HCT116 (cell line): ENCODE results near the gene SHISA8. TPM values are rescaled to one million over a fixed set of nuclear protein-coding genes. Genes with fewer than 3 reads are reported as not detected.

ENCODE experiments used
- ATAC-seq: fragments of 200-7000 bp; cut with Tn5 transposase; 2 replicates; pipeline ENCODE4 v1.9.1; 2020; ENCODE audit warnings: mild to moderate bottlenecking, moderate library complexity
- BruUV-seq: library from RNA; stranded (reverse); fragments of 400-500 nt; replicated peaks from 2 replicates; lab custom pipeline; 2021; lab: Mats Ljungman, UMichigan
- CTCF ChIA-PET: fragments of 300-600 bp; sonication (Branson Sonifier 250); formaldehyde crosslinking; loops from one replicate; lab custom pipeline; 2021; ENCODE audit warnings: antibody characterized with exemption; lab: Charles Lee
- POLR2A ChIA-PET: fragments of 300-600, 350-600 bp; sonication (Branson Sonifier 250); formaldehyde crosslinking; loops from one replicate; lab custom pipeline; 2021; ENCODE audit warnings: antibody characterized with exemption; lab: Charles Lee
- RAD21 ChIA-PET, 2 experiments: fragments of 300-600 bp; sonication (Branson Sonifier 250); formaldehyde crosslinking; loops; one replicate each; lab custom pipeline; 2023; ENCODE audit warnings: low total read pairs in 2 of 2; ENCODE audit not compliant: uncharacterized antibody in 2 of 2, unreplicated experiment in 2 of 2, low non-redundant PET in 1 of 2; lab: Charles Lee
- DNase-seq: peaks from one replicate; pipeline ENCODE4 v3.0.0-alpha.2; 2010; ENCODE audit warnings: low read depth, low spot score
- H2AFZ ChIP-seq: fragments of 200-600 bp; shearing (Covaris generic), sonication (generic); 2 replicates; pipeline ENCODE4 v1.6.1; 2017; ENCODE audit warnings: low read depth, mixed run types, mixed read lengths, antibody characterized with exemption, low read length; ENCODE audit not compliant: poor library complexity, severe bottlenecking
- H3K27ac ChIP-seq: 2 replicates; pipeline ENCODE4 v1.5.1; 2012; ENCODE audit warnings: low read depth, low read length
- H3K27me3 ChIP-seq: fragments of 200-600 bp; sonication (generic); 2 replicates; pipeline ENCODE4 v1.6.1; 2016; ENCODE audit warnings: mixed run types, low read length, mixed read lengths; ENCODE audit not compliant: insufficient read depth
- H3K36me3 ChIP-seq, 2 experiments: fragments of 200-500 bp in 1 of 2; fragments of 200-600 bp in 1 of 2; sonication (Bioruptor generic) in 1 of 2; sonication (generic) in 1 of 2; 2 replicates each; pipeline versions ENCODE4 v1.5.1 to v1.6.1; 2014 to 2016; ENCODE audit warnings: low read length in 2 of 2, inconsistent platforms in 1 of 2, mixed read lengths in 1 of 2, mixed run types in 1 of 2; ENCODE audit not compliant: insufficient read depth in 2 of 2, control insufficient read depth in 1 of 2
- H3K4me1 ChIP-seq, 2 experiments: fragments of 200-600 bp in 1 of 2; sonication (generic) in 1 of 2; 2 replicates each; pipeline versions ENCODE4 v1.5.1 to v1.6.1; 2012 to 2017; ENCODE audit warnings: low read length in 2 of 2, inconsistent platforms in 1 of 2, mild to moderate bottlenecking in 1 of 2, mixed read lengths in 1 of 2, mixed run types in 1 of 2, moderate library complexity in 1 of 2; ENCODE audit not compliant: insufficient read depth in 2 of 2, control insufficient read depth in 1 of 2
- H3K4me2 ChIP-seq: fragments of 200-600 bp; sonication (generic); 2 replicates; pipeline ENCODE4 v1.6.1; 2017; ENCODE audit warnings: mixed run types, low read length, mixed read lengths
- H3K4me3 ChIP-seq, 2 experiments: fragments of 200-600 bp in 1 of 2; sonication (generic) in 1 of 2; replicated peaks in 1 of 2; 2 replicates each; pipeline ENCODE4 v1.5.1; 2011 to 2016; ENCODE audit warnings: low read length in 2 of 2, control low read depth in 1 of 2, low read depth in 1 of 2, mild to moderate bottlenecking in 1 of 2, mixed read lengths in 1 of 2, mixed run types in 1 of 2
- H3K79me2 ChIP-seq: fragments of 200-600 bp; sonication (generic); 2 replicates; pipeline ENCODE4 v1.6.1; 2017; ENCODE audit warnings: mild to moderate bottlenecking, mixed run types, low read length, moderate library complexity, mixed read lengths; ENCODE audit not compliant: insufficient read depth
- H3K9ac ChIP-seq: fragments of 200-600 bp; sonication (generic); 2 replicates; pipeline ENCODE4 v1.6.1; 2016; ENCODE audit warnings: low read length, mixed read lengths
- H3K9me2 ChIP-seq: fragments of 200-600 bp; sonication (generic), shearing (Covaris generic); 2 replicates; pipeline ENCODE4 v1.6.1; 2017; ENCODE audit warnings: mixed run types, mild to moderate bottlenecking, moderate library complexity; ENCODE audit not compliant: insufficient read depth
- H3K9me3 ChIP-seq, 2 experiments: fragments of 200-500 bp in 1 of 2; fragments of 200-600 bp in 1 of 2; sonication (Bioruptor generic) in 1 of 2; sonication (generic) in 1 of 2; 2 replicates each; pipeline ENCODE4 v1.6.1; 2014 to 2017; ENCODE audit warnings: low read length in 2 of 2, mixed read lengths in 2 of 2, inconsistent platforms in 1 of 2, low read depth in 1 of 2, mild to moderate bottlenecking in 1 of 2, mixed run types in 1 of 2, moderate library complexity in 1 of 2; ENCODE audit not compliant: control insufficient read depth in 1 of 2, insufficient read depth in 1 of 2
- H4K20me1 ChIP-seq: fragments of 200-600 bp; sonication (generic), shearing (Covaris generic); 2 replicates; pipeline ENCODE4 v1.6.1; 2017; ENCODE audit warnings: mixed run types, mild to moderate bottlenecking, moderate library complexity; ENCODE audit not compliant: insufficient read depth
- CBX3 ChIP-seq: IDR thresholded peaks from 2 replicates; pipeline ENCODE4 v1.6.1; 2012; ENCODE audit warnings: low read depth
- ELF1 ChIP-seq: IDR thresholded peaks from 2 replicates; pipeline ENCODE4 v1.6.1; 2012; ENCODE audit warnings: low read depth, borderline replicate concordance
- FOSL1 ChIP-seq: IDR thresholded peaks from 2 replicates; pipeline ENCODE4 v1.6.1; 2012; ENCODE audit warnings: low read depth
- POLR2A ChIP-seq: IDR thresholded peaks from 2 replicates; pipeline ENCODE4 v1.7.0; 2011; ENCODE audit warnings: borderline replicate concordance; ENCODE audit not compliant: insufficient read depth, insufficient read length; ENCODE audit errors: extremely low read depth
- POLR2AphosphoS5 ChIP-seq: IDR thresholded peaks from 2 replicates; pipeline ENCODE4 v1.6.1; 2011; ENCODE audit warnings: mild to moderate bottlenecking, low read depth, low read length, moderate library complexity
- RAD21 ChIP-seq: IDR thresholded peaks from 2 replicates; pipeline ENCODE4 v1.6.1; 2012; ENCODE audit warnings: low read depth, mild to moderate bottlenecking
- SIN3A ChIP-seq: IDR thresholded peaks from 2 replicates; pipeline ENCODE4 v1.6.1; 2012; ENCODE audit warnings: low read depth
- SP1 ChIP-seq: IDR thresholded peaks from 2 replicates; pipeline ENCODE4 v1.6.1; 2012; ENCODE audit warnings: low read depth
- TCF7L2 ChIP-seq: IDR thresholded peaks from 2 replicates; pipeline ENCODE4 v1.7.0; 2011; ENCODE audit warnings: borderline replicate concordance, inconsistent platforms; ENCODE audit not compliant: insufficient read depth, insufficient read length; ENCODE audit errors: extremely low read depth
- ZFX ChIP-seq: fragments of 450-650 bp; IDR thresholded peaks from 2 replicates; pipeline ENCODE4 v1.6.1; 2017
- intact Hi-C: fragments of 100-400 bp; cut with micrococcal nuclease; formaldehyde crosslinking; loops from 2 replicates; pipeline ENCODE4 v1.10.0; 2022
- total RNA-seq: library from RNA; stranded (reverse); gene quantifications from one replicate; pipeline ENCODE4 v1.2.1, GENCODE V29; 2021; ENCODE audit not compliant: unreplicated experiment
- TF ChIP-seq, protein P1 (sequence below): IDR thresholded peaks from 2 replicates; pipeline ENCODE4 v1.6.1; 2012
- TF ChIP-seq, protein P2 (sequence below): IDR thresholded peaks from 2 replicates; pipeline ENCODE4 v1.6.1; 2012
- TF ChIP-seq, protein P3 (sequence below): IDR thresholded peaks from 2 replicates; pipeline ENCODE4 v1.6.1; 2012; ENCODE audit warnings: low read depth
- TF ChIP-seq, protein P4 (sequence below), 3 experiments: fragments of 200-600 bp in 1 of 3; sonication (generic) in 1 of 3; IDR thresholded peaks in 2 of 3; conservative IDR thresholded peaks in 1 of 3; 2 replicates each; pipeline ENCODE4 v1.5.1; 2012 to 2017; ENCODE audit warnings: low read depth in 2 of 3, low read length in 2 of 3, antibody characterized with exemption in 1 of 3, borderline replicate concordance in 1 of 3, control low read depth in 1 of 3, mild to moderate bottlenecking in 1 of 3, mixed read lengths in 1 of 3, mixed run types in 1 of 3, moderate library complexity in 1 of 3; ENCODE audit not compliant: insufficient read depth in 1 of 3

Gene SHISA8
- total RNA-seq, 1 experiment from 2014 or later = 13.9 TPM

DNA sequence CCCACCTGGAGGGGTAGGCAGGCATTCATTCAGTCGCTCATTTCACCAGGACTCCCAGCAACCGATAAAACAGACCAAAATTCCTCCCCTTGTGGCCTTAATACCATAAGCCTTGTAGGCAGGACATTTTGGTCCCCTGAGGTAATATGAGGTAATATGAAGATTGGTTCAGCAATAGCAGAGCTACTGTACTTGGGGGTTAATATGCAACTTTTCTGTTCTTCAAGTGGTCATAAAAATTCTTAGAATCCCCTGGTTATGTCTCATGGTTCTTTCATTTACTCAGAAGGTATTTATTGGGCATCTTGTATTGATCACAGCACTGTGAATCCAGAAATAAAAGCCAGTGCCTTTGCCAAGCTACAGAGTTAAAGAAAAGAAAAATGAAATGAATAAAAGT lies 29.8 kb downstream of the SHISA8 start:
- H3K27ac ChIP-seq = no peak overlapping the region
- TF ChIP-seq FOSL1 = no peak
- no peak for TF ChIP-seq TCF7L2
- no peak for TF ChIP-seq SIN3A
- TF ChIP-seq, protein P1, sequence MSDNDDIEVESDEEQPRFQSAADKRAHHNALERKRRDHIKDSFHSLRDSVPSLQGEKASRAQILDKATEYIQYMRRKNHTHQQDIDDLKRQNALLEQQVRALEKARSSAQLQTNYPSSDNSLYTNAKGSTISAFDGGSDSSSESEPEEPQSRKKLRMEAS = no peak
- TF ChIP-seq POLR2A = no peak
- TF ChIP-seq, protein P2, sequence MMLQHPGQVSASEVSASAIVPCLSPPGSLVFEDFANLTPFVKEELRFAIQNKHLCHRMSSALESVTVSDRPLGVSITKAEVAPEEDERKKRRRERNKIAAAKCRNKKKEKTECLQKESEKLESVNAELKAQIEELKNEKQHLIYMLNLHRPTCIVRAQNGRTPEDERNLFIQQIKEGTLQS = no peak
- H3K36me3 ChIP-seq = peaks cover 46 to 57% of the 10 kb centered on the region in 2 experiments
- intact Hi-C loops = no loop called here
- RAD21 ChIA-PET = no interaction called here
- DNase-seq (no peak), ATAC-seq (no peak)
- H3K9me2 ChIP-seq = no peaks in the 10 kb centered on the region
- H2AFZ ChIP-seq = no peak overlapping the region
- H3K4me2 ChIP-seq = no peak overlapping the region
- no peaks in the 10 kb centered on the region for H3K27me3 ChIP-seq
- no peaks in the 10 kb centered on the region for H3K79me2 ChIP-seq
- H3K9ac ChIP-seq = no peak overlapping the region
- H4K20me1 ChIP-seq = no peaks in the 10 kb centered on the region
- POLR2A ChIA-PET = no interaction called here
- no TSS peak for BruUV-seq
- H3K9me3 ChIP-seq = no peaks in the 10 kb centered on the region
- H3K4me3 ChIP-seq = no peak overlapping the region
- H3K4me1 ChIP-seq = no peaks in the 10 kb centered on the region
- CTCF ChIA-PET = no interaction called here

DNA sequence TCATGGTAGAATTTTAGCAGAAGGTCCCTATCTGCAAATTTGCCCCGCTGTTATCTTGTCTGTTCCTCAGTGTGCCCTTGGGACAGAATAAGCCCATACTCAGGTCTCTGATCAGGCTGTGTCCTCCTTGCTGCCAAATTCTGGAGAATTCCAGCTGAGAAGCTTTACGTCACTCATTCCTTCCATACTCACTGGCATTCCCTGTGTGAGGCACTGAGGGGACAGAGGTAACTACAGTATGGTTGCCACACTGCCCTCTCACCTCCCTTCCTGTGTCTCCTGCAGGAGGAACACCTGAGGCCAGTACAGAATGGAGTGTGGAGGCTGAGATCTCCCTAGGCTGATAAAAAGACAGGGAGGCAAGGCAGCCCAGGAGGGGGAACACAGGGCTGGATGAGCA lies 31.5 kb downstream of the SHISA8 start:
- DNase-seq (no peak), ATAC-seq (no peak)
- Histone ChIP-seq H2AFZ (no peak overlapping the region), H3K36me3 (peaks cover 46 to 53% of the 10 kb centered on the region in 2 experiments), H3K79me2 (no peaks in the 10 kb centered on the region), H3K4me2 (no peak overlapping the region), H4K20me1 (no peaks in the 10 kb centered on the region), H3K4me3 (no peak overlapping the region), H3K9me2 (no peaks in the 10 kb centered on the region), H3K9ac (no peak overlapping the region), H3K4me1 (no peaks in the 10 kb centered on the region), H3K27me3 (no peaks in the 10 kb centered on the region), H3K27ac (no peak overlapping the region), H3K9me3 (no peaks in the 10 kb centered on the region)
- BruUV-seq = no TSS peak
- ChIA-PET RAD21 (no interaction called here), POLR2A (no interaction called here), CTCF (no interaction called here)
- intact Hi-C loops = no loop called here
- TF ChIP-seq, protein P3, sequence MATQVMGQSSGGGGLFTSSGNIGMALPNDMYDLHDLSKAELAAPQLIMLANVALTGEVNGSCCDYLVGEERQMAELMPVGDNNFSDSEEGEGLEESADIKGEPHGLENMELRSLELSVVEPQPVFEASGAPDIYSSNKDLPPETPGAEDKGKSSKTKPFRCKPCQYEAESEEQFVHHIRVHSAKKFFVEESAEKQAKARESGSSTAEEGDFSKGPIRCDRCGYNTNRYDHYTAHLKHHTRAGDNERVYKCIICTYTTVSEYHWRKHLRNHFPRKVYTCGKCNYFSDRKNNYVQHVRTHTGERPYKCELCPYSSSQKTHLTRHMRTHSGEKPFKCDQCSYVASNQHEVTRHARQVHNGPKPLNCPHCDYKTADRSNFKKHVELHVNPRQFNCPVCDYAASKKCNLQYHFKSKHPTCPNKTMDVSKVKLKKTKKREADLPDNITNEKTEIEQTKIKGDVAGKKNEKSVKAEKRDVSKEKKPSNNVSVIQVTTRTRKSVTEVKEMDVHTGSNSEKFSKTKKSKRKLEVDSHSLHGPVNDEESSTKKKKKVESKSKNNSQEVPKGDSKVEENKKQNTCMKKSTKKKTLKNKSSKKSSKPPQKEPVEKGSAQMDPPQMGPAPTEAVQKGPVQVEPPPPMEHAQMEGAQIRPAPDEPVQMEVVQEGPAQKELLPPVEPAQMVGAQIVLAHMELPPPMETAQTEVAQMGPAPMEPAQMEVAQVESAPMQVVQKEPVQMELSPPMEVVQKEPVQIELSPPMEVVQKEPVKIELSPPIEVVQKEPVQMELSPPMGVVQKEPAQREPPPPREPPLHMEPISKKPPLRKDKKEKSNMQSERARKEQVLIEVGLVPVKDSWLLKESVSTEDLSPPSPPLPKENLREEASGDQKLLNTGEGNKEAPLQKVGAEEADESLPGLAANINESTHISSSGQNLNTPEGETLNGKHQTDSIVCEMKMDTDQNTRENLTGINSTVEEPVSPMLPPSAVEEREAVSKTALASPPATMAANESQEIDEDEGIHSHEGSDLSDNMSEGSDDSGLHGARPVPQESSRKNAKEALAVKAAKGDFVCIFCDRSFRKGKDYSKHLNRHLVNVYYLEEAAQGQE = no peak
- TF ChIP-seq, protein P1 = no peak
- TF ChIP-seq FOSL1 = no peak
- TF ChIP-seq, protein P2 = no peak
- TF ChIP-seq RAD21 = no peak
- no peak for TF ChIP-seq CBX3
- TF ChIP-seq ELF1 = no peak
- TF ChIP-seq TCF7L2 = no peak
- no peak for TF ChIP-seq POLR2AphosphoS5
- TF ChIP-seq ZFX = no peak
- TF ChIP-seq SP1 = no peak
- TF ChIP-seq, protein P4, sequence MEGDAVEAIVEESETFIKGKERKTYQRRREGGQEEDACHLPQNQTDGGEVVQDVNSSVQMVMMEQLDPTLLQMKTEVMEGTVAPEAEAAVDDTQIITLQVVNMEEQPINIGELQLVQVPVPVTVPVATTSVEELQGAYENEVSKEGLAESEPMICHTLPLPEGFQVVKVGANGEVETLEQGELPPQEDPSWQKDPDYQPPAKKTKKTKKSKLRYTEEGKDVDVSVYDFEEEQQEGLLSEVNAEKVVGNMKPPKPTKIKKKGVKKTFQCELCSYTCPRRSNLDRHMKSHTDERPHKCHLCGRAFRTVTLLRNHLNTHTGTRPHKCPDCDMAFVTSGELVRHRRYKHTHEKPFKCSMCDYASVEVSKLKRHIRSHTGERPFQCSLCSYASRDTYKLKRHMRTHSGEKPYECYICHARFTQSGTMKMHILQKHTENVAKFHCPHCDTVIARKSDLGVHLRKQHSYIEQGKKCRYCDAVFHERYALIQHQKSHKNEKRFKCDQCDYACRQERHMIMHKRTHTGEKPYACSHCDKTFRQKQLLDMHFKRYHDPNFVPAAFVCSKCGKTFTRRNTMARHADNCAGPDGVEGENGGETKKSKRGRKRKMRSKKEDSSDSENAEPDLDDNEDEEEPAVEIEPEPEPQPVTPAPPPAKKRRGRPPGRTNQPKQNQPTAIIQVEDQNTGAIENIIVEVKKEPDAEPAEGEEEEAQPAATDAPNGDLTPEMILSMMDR (IDR thresholded peaks at IDR 0.05 in 2 of 3, conservative IDR thresholded peaks at IDR 0.05 in 1 of 3; ENCODE audit: borderline replicate concordance in 1 of 3, insufficient read depth in 1 of 3, low read depth in 2 of 3, low read length in 2 of 3) = no peak
